RWPE1 (cell line): ENCODE measurements around the gene IL17REL.

Experiments used
- CTCF ChIA-PET: fragments of 350-600 bp; sonication (Branson Sonifier 250); formaldehyde crosslinking; extraction: SDS; loops from one replicate; lab custom pipeline; 2021; lab: Yijun Ruan, JAX
- POLR2A ChIA-PET: fragments of 400-600 bp; formaldehyde crosslinking; extraction: SDS; loops from one replicate; lab custom pipeline; 2020; ENCODE audit warnings: antibody characterized with exemption; ENCODE audit not compliant: low non-redundant PET; lab: Yijun Ruan, JAX
- DNase-seq: peaks from one replicate; pipeline ENCODE4 v3.0.0; 2012; ENCODE audit warnings: low spot score
- H3K27ac ChIP-seq: fragments of 450-650 bp; 2 replicates; pipeline ENCODE4 v1.5.1; 2017
- TF ChIP-seq, protein P1 (sequence below): fragments of 450-650 bp; conservative IDR thresholded peaks from 2 replicates; pipeline ENCODE4 v1.5.1; 2017; ENCODE audit warnings: low read depth, mild to moderate bottlenecking

The IL17REL gene

DNA sequence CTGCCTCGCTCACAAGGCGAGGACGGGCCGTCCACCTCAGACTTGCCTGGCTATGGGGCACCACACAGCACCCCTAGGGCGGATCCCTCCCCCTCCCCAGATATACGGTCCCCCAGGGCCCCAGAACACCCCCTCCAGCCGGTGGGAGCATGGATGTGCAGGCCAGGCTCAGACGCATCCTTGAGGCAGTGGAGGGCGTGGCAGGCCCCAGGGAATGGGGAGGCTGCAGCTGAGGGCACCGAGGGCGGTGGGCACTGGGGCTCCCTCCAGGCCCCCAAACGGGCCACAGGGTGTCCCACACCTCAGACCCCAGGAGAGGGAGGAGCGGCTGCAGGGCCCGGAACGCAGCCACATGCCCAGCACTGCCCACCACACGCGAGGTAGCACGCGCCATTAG, 33.5 kb upstream of the IL17REL start:
- DNase-seq, result no peak
- ChIA-PET CTCF (no interaction called here), POLR2A (no interaction called here)
- TF ChIP-seq, protein P1, sequence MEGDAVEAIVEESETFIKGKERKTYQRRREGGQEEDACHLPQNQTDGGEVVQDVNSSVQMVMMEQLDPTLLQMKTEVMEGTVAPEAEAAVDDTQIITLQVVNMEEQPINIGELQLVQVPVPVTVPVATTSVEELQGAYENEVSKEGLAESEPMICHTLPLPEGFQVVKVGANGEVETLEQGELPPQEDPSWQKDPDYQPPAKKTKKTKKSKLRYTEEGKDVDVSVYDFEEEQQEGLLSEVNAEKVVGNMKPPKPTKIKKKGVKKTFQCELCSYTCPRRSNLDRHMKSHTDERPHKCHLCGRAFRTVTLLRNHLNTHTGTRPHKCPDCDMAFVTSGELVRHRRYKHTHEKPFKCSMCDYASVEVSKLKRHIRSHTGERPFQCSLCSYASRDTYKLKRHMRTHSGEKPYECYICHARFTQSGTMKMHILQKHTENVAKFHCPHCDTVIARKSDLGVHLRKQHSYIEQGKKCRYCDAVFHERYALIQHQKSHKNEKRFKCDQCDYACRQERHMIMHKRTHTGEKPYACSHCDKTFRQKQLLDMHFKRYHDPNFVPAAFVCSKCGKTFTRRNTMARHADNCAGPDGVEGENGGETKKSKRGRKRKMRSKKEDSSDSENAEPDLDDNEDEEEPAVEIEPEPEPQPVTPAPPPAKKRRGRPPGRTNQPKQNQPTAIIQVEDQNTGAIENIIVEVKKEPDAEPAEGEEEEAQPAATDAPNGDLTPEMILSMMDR, result no peak
- no peak overlapping the region for H3K27ac ChIP-seq

DNA sequence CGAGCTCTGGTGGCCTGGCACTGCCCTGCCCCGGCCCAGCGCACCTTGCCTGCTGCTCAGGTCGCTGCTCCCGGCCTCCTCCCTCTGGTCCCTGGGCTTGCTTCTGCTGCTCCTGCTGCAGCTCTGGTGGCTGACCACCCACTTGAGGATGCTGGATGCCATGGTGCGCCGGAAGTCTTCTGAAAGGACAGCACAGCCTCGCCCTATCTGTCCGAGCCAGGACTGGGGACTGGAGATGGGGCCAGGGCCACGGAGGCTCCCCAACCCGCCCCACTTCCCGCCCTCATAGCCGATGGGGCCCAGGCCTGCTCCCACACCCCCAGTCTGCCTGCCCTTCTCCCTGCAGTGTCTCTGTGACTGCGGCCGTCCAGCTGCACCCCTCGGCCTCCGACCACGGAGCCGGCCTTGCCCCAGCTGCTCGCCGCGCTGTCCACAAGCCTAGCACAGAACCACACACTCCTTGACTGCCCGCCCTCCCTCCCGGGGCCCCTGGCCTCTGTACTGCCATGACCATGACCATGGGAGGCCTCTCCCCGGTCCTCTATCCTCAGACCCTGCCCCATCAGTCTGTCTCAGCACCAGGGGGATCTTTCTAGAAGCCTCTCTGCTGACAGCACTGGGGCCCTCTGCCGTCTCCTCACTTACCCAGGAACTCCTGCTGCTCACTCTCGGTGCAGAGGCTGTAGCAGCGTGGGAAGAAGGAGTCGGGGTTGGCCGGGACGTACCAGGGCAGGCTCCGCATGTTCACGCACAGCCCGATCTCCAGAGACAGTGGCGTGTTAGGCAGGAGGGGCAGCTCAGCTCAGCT, 32.9 kb upstream of the IL17REL start:
- H3K27ac ChIP-seq, result no peak overlapping the region
- TF ChIP-seq, protein P1, result no peak
- POLR2A ChIA-PET, result no interaction called here
- no peak for DNase-seq
- CTCF ChIA-PET, result no interaction called here

DNA sequence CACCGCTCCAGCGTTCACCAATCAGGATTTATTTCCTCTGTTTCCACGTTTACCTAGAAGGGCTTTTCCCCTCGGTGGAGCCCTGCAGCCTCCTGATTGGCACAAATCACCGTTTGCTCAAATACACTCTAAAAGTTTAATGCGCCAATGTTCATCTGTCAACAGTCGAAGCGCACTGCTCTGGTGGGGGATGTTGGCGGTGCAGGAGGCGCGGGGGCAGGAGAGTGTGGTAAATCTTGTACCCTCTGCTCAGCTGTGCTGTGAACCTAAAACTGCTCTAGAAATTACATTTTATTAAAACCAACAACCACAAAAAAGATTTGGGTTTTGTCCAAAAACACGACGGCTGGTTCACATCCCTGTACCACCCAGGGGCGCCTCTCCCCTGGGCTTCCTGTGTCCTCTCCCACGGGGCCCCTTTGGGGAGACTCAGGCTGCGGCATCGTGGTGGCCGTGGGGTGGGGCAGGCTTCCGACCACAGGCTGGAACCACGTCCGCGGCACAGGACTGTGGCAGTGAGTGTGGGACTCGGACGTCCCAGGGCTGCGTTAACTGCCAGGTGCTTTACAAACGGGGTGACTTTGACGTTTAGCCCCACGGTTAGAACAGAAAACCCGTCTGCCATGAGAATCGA, 32.0 kb upstream of the IL17REL start:
- CTCF ChIA-PET, result no interaction called here

DNA sequence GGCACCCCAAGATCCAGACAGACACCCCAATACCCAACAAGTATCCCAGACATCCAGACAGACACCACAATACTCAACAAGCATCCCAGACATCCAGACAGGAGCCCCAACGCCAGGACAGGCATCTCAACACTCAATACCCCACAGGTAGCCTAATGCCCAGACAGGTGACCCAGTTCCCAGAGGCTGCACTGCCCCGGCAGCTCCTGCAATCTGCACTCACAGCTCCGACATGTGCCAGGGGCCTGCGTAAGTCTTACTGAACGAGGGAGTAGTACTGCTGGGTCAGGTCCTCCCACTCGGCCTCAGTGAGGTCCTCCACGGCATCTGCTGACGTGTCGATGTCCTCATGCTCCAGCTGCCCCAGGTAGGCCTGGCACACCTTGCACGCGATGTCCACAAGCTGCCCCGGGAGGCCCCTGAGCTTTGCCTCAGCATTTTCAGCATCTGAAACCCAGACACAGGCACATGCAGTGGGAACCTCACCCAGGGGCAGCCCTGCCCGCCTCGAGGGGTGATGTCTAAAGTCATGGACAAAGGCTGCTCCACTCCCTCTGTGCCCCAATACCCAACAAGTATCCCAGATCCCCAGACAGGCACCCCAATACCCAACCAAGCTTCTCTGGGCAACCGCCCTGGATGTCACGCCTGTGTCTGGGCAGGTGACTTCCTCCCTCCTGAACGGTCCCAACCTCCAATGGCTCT, 28.9 kb upstream of the IL17REL start:
- POLR2A ChIA-PET, result no interaction called here
- no peak for DNase-seq
- CTCF ChIA-PET, result interaction anchor here (0.6 kb wide), 1 partner anchor 102 kb away, joined by 3 read pairs; no protein-coding TSS in a partner anchor
- TF ChIP-seq, protein P1, result no peak
- H3K27ac ChIP-seq, result no peak overlapping the region

More for the DNA sequence above, 32.0 kb upstream of the IL17REL start:
- no peak overlapping the region for H3K27ac ChIP-seq
- DNase-seq, result no peak
- TF ChIP-seq, protein P1, result no peak
- POLR2A ChIA-PET, result no interaction called here

DNA sequence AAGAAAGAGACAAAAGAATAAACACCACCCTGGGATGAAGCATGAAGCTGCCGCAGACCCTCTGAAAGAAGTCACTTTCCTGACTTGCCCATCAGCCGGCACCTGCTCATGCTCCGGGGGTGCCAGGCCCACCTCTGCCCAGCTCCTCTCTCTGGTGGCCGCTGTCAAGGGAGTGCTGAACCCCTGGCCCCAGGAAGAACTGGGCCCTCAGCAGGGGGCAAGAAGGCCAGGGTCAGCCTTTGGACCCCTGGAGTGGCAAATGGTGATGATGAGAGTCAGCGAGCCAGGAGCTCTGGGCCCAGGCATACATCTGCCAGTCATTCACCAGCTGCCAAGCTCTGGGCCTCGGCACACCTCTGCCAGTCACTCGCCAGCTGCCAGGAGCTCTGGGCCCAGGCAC, 28.2 kb upstream of the IL17REL start:
- ChIA-PET CTCF (no interaction called here), POLR2A (no interaction called here)
- TF ChIP-seq, protein P1, result no peak
- H3K27ac ChIP-seq, result no peak overlapping the region
- no peak for DNase-seq

DNA sequence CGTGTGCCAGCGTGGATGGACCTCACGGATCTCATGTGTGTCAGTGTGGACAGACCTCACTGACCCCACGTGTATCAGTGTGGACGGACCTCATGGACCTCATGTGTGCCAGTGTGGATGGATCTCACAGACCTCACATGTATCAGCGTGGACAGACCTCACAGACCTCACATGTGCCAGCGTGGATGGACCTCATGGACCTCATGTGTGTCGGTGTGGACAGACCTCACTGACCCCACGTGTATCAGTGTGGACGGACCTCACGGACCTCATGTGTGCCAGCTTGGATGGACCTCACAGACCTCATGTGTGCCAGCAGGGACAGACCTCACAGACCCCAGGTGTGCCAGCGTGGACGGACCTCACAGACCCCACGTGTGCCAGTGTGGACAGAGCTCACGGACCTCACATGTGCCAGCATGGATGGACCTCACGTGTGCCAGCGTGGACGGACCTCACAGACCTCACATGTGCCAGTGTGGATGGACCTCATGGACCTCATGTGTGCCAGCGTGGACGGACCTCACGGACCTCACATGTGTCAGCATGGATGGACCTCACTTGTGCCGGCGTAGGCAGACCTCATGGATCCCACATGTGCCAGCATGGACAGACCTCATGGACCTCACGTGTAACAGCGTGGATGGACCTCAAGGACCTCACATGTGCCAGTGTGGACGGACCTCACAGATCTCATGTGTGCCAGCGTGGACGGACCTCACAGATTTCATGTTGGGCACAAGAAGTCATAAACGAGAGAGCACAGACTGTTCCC, 27.3 kb upstream of the IL17REL start:
- no peak overlapping the region for H3K27ac ChIP-seq
- no peak for DNase-seq
- TF ChIP-seq, protein P1, result no peak
- ChIA-PET CTCF (no interaction called here), POLR2A (no interaction called here)
